GM19468 (cell line): ENCODE measurements around the gene POLDIP3.
"Not testable (repeated sequence)": the region's sequence is repeated elsewhere in the genome, so short reads cannot be mapped to it uniquely, and the experiment has no call there.

Source experiments
- ATAC-seq: cut with Tn5 transposase; IDR thresholded peaks from one replicate; pipeline ENCODE4 v1.9.1; 2021; ENCODE audit warnings: mild to moderate bottlenecking, moderate library complexity, moderate number of reproducible peaks; ENCODE audit not compliant: unreplicated experiment; ENCODE audit errors: extremely low read depth

Gene POLDIP3

GRCh38 chr22:42591987-42592386 lies 22.7 kb downstream of the POLDIP3 start:
- no peak for ATAC-seq

- ATAC-seq, result no peak
These were observed 27.0 kb downstream of the POLDIP3 start for GRCh38 chr22:42587588-42588175.

- no peak for ATAC-seq
These were observed 28.3 kb downstream of the POLDIP3 start for GRCh38 chr22:42586381-42586780.

- no peak for ATAC-seq
These were observed 29.6 kb downstream of the POLDIP3 start for GRCh38 chr22:42585096-42585495.

- no peak for ATAC-seq
These were observed 30.2 kb downstream of the POLDIP3 start for GRCh38 chr22:42584364-42584940.

- ATAC-seq, result no peak
These were observed 31.7 kb downstream of the POLDIP3 start for GRCh38 chr22:42582987-42583386.

- no peak for ATAC-seq
These were observed 32.6 kb downstream of the POLDIP3 start for GRCh38 chr22:42581762-42582716.

GRCh38 chr22:42581194-42581761 lies 33.4 kb downstream of the POLDIP3 start:
- not testable (repeated sequence) for ATAC-seq

- ATAC-seq, result not testable (repeated sequence)
These were observed 34.6 kb downstream of the POLDIP3 start for GRCh38 chr22:42580040-42580439.

- ATAC-seq, result no peak
These were observed 37.0 kb downstream of the POLDIP3 start for GRCh38 chr22:42577623-42578240.

- not testable (repeated sequence) for ATAC-seq
These were observed 37.5 kb downstream of the POLDIP3 start for GRCh38 chr22:42577141-42577540.

GRCh38 chr22:42575996-42576574 lies 38.6 kb downstream of the POLDIP3 start:
- ATAC-seq, result not testable (repeated sequence)

GRCh38 chr22:42574468-42574867 lies 40.2 kb downstream of the POLDIP3 start:
- ATAC-seq, result not testable (repeated sequence)

GRCh38 chr22:42574046-42574445 lies 40.6 kb downstream of the POLDIP3 start:
- ATAC-seq, result not testable (repeated sequence)

- ATAC-seq, result not testable (repeated sequence)
These were observed 43.6 kb downstream of the POLDIP3 start for GRCh38 chr22:42571068-42571467.

GRCh38 chr22:42570580-42570979 lies 44.1 kb downstream of the POLDIP3 start:
- ATAC-seq, result not testable (repeated sequence)

GRCh38 chr22:42567950-42568349 lies 46.7 kb downstream of the POLDIP3 start:
- not testable (repeated sequence) for ATAC-seq

GRCh38 chr22:42565956-42566355 lies 48.7 kb downstream of the POLDIP3 start:
- ATAC-seq, result no peak

GRCh38 chr22:42564699-42565098 lies 50.0 kb downstream of the POLDIP3 start:
- no peak for ATAC-seq

- not testable (repeated sequence) for ATAC-seq
These were observed 50.7 kb downstream of the POLDIP3 start for GRCh38 chr22:42563943-42564342.
